GM18907 (cell line): ENCODE measurements around the gene MBD4.
"Not testable (repeated sequence)": the region's sequence is repeated elsewhere in the genome, so short reads cannot be mapped to it uniquely, and the experiment has no call there.

Source experiments
- ATAC-seq: cut with Tn5 transposase; IDR thresholded peaks from one replicate; pipeline ENCODE4 v1.9.1; 2021; ENCODE audit warnings: mild to moderate bottlenecking, moderate library complexity; ENCODE audit not compliant: unreplicated experiment

Gene MBD4

DNA sequence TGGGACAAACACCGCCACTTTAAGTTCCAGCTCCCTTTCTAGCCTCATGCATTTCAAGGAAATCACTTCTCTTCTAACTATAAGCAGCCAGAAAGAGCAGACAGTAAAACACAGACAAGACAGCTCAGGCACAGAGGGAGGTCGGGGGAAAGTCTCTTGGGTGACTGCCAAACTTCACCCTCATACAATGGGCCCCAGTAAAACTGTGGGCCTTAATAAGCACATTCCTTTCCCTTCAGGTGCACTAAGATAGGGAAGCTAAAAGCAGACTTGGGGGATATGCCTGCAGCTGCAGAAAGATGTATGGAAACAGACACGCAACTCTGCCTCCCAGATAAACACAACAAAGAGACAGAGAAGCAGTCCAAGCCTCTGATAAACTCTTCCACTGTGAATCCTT is 26.5 kb downstream of the MBD4 start:
- ATAC-seq = not testable (repeated sequence)

GRCh38 chr3:129412542-129413198 is 27.1 kb downstream of the MBD4 start:
- ATAC-seq = no peak

- ATAC-seq = no peak
Measured at GRCh38 chr3:129410971-129411370, 28.8 kb downstream of the MBD4 start.

GRCh38 chr3:129409541-129409940 is 30.2 kb downstream of the MBD4 start:
- ATAC-seq = no peak

- no peak for ATAC-seq
Measured at GRCh38 chr3:129404610-129405009, 35.1 kb downstream of the MBD4 start.

DNA sequence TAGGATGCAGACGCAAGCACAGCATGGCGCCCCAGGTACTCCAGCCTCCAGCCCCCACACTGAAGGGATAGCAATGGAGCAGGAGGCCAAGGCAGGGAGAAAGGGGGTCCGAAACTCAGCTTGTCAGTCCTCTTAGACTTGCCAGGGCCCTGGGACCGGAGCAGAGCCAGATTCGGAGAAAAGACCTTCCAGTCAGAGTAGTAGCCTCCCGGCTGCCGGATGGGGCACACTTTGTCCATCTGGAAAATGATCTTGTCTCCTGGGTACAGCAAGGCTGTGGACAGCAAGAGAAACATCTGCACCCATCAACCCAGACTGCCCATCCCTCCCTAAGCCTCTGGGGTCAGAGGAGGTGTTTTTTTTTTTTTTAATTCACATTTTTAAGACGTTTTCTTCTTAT is 35.6 kb downstream of the MBD4 start:
- ATAC-seq = no peak

GRCh38 chr3:129403450-129403849 is 36.3 kb downstream of the MBD4 start:
- no peak for ATAC-seq

GRCh38 chr3:129402616-129403015 is 37.1 kb downstream of the MBD4 start:
- no peak for ATAC-seq

GRCh38 chr3:129402210-129402609 is 37.5 kb downstream of the MBD4 start:
- ATAC-seq = no peak

GRCh38 chr3:129399895-129400357 is 39.8 kb downstream of the MBD4 start:
- peak; percentile 11 for ATAC-seq

DNA sequence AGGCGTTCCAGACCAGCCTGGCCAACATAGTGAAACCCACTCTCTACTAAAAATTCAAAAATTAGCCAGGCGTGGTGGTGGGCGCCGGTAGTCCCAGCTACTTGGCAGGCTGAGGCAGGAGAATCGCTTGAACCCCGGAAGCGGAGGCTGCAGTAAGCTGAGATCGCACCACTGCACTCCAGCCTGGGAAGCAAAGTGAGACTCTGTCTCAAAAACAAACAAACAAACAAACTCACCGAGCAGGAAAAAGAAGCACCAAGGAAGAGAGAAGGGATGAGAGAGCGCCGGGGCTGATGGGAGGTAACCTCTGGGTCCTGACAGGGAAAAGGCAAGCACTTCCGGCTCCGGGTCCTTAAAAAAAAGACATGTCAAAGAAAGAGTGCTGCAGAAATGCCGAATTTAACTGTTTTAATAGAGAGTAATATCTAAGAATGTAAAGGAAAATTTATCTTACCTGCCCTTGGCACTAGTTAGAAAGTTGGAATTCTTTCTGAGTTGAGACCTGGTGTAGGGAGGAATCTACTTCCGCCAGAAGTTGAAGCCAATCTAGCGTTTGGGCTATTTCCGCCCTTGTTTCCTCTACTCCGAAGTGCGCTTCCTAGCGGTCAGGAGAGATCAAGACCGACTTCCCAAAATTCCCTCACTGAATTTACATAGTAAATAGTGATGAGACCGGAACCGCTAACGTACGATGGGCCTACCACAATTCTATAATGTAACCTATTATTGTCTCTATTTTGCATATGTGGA is 40.4 kb downstream of the MBD4 start:
- peak; percentile 77 for ATAC-seq

GRCh38 chr3:129398803-129399144 is 41.0 kb downstream of the MBD4 start:
- peak; percentile 14 for ATAC-seq

GRCh38 chr3:129393760-129394564 is 45.8 kb downstream of the MBD4 start:
- ATAC-seq = not testable (repeated sequence)

DNA sequence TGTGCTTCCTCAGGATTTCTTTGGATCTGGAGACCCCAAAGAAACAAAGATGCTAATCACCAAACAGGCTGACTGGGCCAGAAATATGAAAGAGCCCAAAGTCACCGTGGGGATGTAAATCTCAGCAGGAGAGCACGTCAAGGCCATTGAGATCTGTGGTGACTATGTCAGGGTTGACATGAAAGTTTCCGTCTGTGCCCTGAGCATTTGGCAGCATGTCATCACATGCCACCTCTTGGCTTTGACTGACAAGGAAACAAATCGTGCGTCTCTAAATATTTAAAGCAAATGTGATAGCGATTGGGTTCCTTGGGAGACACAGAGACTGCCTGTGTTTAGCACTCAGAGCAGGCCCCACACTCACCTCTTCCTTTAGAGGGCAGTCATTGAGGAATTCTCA is 46.5 kb downstream of the MBD4 start:
- no peak for ATAC-seq

- ATAC-seq = not testable (repeated sequence)
Measured at GRCh38 chr3:129392106-129392887, 47.5 kb downstream of the MBD4 start.

DNA sequence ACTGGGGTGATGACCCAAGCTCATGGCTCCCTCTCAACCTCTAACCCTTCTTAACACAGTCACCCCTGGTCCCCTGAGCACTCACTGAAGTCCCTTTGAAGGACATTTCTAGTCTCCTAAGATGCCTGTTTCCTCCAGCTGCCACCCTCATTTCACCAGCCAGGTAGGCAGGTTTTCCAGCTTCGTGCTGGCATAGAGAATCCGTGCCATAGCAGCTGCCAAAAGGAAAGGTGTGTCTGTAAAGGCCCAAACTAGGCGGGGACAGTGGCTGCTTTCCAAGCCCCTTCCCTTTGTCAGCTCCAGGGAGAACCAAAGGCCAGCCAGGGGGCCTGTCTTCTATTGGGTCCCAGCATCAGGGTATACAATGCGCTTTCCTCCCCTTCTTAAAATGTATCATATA is 48.2 kb downstream of the MBD4 start:
- ATAC-seq = not testable (repeated sequence)

- ATAC-seq = no peak
Measured at GRCh38 chr3:129389572-129389937, 50.2 kb downstream of the MBD4 start.

GRCh38 chr3:129388791-129389571 is 50.8 kb downstream of the MBD4 start:
- not testable (repeated sequence) for ATAC-seq

DNA sequence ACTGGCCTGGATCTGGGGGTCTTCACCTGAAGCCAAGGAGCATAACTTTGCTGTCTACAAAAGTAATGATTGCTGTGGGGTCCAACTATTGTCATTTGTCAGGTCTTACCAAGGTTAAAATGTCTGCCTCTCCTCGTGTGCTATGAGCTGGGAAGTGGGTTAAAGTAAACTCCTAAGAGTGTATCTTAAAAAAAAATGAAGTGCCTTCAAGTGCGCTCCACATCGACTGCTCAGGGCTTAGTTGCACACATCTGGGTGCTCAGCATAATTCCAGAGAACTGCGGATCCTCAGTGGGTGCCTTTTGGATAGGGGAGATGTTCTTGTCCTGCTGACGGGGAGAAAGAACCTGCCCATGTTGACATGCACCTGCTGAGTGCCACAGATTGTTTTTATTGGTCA is 52.3 kb downstream of the MBD4 start:
- no peak for ATAC-seq

GRCh38 chr3:129386984-129387383 is 52.8 kb downstream of the MBD4 start:
- ATAC-seq = no peak
